ENCODE data around the gene KIF18B. TPM values are rescaled to one million over a fixed set of nuclear protein-coding genes. Genes with fewer than 3 reads are reported as not detected.

Gene KIF18B
- total and polyA plus RNA-seq, 2 of the 13 experiments (the other 11 are each of a cell fraction or from before 2014, with no cell fraction given) = 15.2 to 15.3 TPM

GRCh38 chr17:44911133-44912001 is 36.2 kb downstream of the KIF18B start (continued):
- TF ChIP-seq SKIL (CRISPR knock-in tag; IDR thresholded peaks at IDR 0.05; ENCODE audit: borderline replicate concordance) (0 out of 2 replicates have a peak, but pooled peaks have one; percentile 46), TFE3 (CRISPR knock-in tag; IDR thresholded peaks at IDR 0.05) (no peak), TEAD2 (CRISPR knock-in tag; IDR thresholded peaks at IDR 0.05) (no peak), ZC3H4 (CRISPR knock-in tag; IDR thresholded peaks at IDR 0.05; ENCODE audit: borderline replicate concordance) (no peak), NONO (IDR thresholded peaks at IDR 0.05) (no peak), NONO (CRISPR knock-in tag; conservative IDR thresholded peaks at IDR 0.05) (peak; percentile 59; the same call in 1 of the 2 replicates), ZNF629 (CRISPR knock-in tag; conservative IDR thresholded peaks at IDR 0.05) (no peak), ZNF776 (CRISPR knock-in tag; IDR thresholded peaks at IDR 0.05) (0 out of 2 replicates have a peak, but pooled peaks have one; percentile 20), ZNF24 (IDR thresholded peaks at IDR 0.05) (no peak), EZH2 (conservative IDR thresholded peaks at IDR 0.05; ENCODE audit: low read depth, low read length) (no peak), ZNF850 (CRISPR knock-in tag; conservative IDR thresholded peaks at IDR 0.05) (no peak), ZNF616 (CRISPR knock-in tag; IDR thresholded peaks at IDR 0.05; ENCODE audit: low read depth) (0 out of 2 replicates have a peak, but pooled peaks have one; percentile 37), ZNF570 (CRISPR knock-in tag; IDR thresholded peaks at IDR 0.05; ENCODE audit: borderline replicate concordance) (no peak), HOXD1 (CRISPR knock-in tag; IDR thresholded peaks at IDR 0.05) (no peak), HDAC2 (CRISPR knock-in tag; IDR thresholded peaks at IDR 0.05) (0 out of 2 replicates have a peak, but pooled peaks have one; percentile 18), CSRNP1 (CRISPR knock-in tag; IDR thresholded peaks at IDR 0.05) (0 out of 2 replicates have a peak, but pooled peaks have one; percentile 67)
- TF ChIP-seq, protein P1, sequence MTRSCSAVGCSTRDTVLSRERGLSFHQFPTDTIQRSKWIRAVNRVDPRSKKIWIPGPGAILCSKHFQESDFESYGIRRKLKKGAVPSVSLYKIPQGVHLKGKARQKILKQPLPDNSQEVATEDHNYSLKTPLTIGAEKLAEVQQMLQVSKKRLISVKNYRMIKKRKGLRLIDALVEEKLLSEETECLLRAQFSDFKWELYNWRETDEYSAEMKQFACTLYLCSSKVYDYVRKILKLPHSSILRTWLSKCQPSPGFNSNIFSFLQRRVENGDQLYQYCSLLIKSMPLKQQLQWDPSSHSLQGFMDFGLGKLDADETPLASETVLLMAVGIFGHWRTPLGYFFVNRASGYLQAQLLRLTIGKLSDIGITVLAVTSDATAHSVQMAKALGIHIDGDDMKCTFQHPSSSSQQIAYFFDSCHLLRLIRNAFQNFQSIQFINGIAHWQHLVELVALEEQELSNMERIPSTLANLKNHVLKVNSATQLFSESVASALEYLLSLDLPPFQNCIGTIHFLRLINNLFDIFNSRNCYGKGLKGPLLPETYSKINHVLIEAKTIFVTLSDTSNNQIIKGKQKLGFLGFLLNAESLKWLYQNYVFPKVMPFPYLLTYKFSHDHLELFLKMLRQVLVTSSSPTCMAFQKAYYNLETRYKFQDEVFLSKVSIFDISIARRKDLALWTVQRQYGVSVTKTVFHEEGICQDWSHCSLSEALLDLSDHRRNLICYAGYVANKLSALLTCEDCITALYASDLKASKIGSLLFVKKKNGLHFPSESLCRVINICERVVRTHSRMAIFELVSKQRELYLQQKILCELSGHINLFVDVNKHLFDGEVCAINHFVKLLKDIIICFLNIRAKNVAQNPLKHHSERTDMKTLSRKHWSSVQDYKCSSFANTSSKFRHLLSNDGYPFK (CRISPR knock-in tag; IDR thresholded peaks at IDR 0.05; ENCODE audit: borderline replicate concordance) = peak; percentile 72
- TF ChIP-seq, protein P2, sequence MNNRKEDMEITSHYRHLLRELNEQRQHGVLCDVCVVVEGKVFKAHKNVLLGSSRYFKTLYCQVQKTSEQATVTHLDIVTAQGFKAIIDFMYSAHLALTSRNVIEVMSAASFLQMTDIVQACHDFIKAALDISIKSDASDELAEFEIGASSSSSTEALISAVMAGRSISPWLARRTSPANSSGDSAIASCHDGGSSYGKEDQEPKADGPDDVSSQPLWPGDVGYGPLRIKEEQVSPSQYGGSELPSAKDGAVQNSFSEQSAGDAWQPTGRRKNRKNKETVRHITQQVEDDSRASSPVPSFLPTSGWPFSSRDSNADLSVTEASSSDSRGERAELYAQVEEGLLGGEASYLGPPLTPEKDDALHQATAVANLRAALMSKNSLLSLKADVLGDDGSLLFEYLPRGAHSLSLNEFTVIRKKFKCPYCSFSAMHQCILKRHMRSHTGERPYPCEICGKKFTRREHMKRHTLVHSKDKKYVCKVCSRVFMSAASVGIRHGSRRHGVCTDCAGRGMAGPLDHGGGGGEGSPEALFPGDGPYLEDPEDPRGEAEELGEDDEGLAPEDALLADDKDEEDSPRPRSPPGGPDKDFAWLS (CRISPR knock-in tag; IDR thresholded peaks at IDR 0.05; ENCODE audit: borderline replicate concordance) = 0 out of 2 replicates have a peak, but pooled peaks have one; percentile 71
